Common myeloid progenitor, CD34-positive (primary cell): Measurements from ENCODE around the gene ZNFX1.

Experiments
- CTCF ChIA-PET: fragments of 350-600 bp; sonication (Branson Sonifier 250); formaldehyde crosslinking; loops from one replicate; lab custom pipeline; 2021; ENCODE audit warnings: antibody characterized with exemption; lab: Charles Lee
- POLR2A ChIA-PET: fragments of 350-600 bp; sonication (Branson Sonifier 250); formaldehyde crosslinking; loops from one replicate; lab custom pipeline; 2021; ENCODE audit warnings: antibody characterized with exemption; lab: Charles Lee
- DNase-seq, 3 donors: peaks; one replicate each; pipeline versions ENCODE4 v3.0.0 to v3.0.0-alpha.2; 2013
- H3K27ac ChIP-seq, 2 experiments: 1 replicate in 1 of 2; 2 replicates in 1 of 2; pipeline ENCODE4 v1.7.0; 2013; ENCODE audit warnings: inconsistent platforms in 2 of 2, low read length in 2 of 2, mild to moderate bottlenecking in 2 of 2, low read depth in 1 of 2, moderate library complexity in 1 of 2; ENCODE audit not compliant: severe bottlenecking in 2 of 2, insufficient read depth in 1 of 2, poor library complexity in 1 of 2
- H3K27me3 ChIP-seq, 5 experiments: replicated peaks in 2 of 5; 1 replicate in 3 of 5; 2 replicates in 2 of 5; pipeline versions ENCODE4 v1.6.1 to v1.7.0; 2013; ENCODE audit warnings: low read length in 4 of 5, mild to moderate bottlenecking in 2 of 5, moderate library complexity in 2 of 5, inconsistent platforms in 1 of 5; ENCODE audit not compliant: insufficient read depth in 5 of 5, control insufficient read depth in 4 of 5
- H3K36me3 ChIP-seq, 4 experiments: 1 replicate in 2 of 4; 2 replicates in 2 of 4; pipeline versions ENCODE4 v1.6.1 to v1.7.0; 2013; ENCODE audit warnings: low read length in 3 of 4, control low read depth in 1 of 4, mild to moderate bottlenecking in 1 of 4; ENCODE audit not compliant: control insufficient read depth in 4 of 4, insufficient read depth in 4 of 4
- H3K4me1 ChIP-seq, 4 experiments: 1 replicate in 3 of 4; 2 replicates in 1 of 4; pipeline versions ENCODE4 v1.6.1 to v1.7.1; 2013; ENCODE audit warnings: low read length in 3 of 4, mild to moderate bottlenecking in 3 of 4, control low read depth in 1 of 4, inconsistent platforms in 1 of 4, moderate library complexity in 1 of 4; ENCODE audit not compliant: control insufficient read depth in 4 of 4, insufficient read depth in 4 of 4; ENCODE audit errors: control extremely low read depth in 1 of 4
- H3K4me3 ChIP-seq, 7 experiments: 1 replicate in 4 of 7; 2 replicates in 3 of 7; pipeline versions ENCODE4 v1.5.1 to v1.7.0; 2013; ENCODE audit warnings: mild to moderate bottlenecking in 7 of 7, low read length in 6 of 7, moderate library complexity in 6 of 7, inconsistent platforms in 2 of 7, low read depth in 2 of 7, control low read depth in 1 of 7; ENCODE audit not compliant: insufficient read depth in 4 of 7, control insufficient read depth in 1 of 7; ENCODE audit errors: extremely low read depth in 1 of 7
- H3K9me3 ChIP-seq, 5 experiments: 1 replicate in 4 of 5; 2 replicates in 1 of 5; pipeline versions ENCODE4 v1.6.1 to v1.7.1; 2013; ENCODE audit warnings: low read length in 4 of 5, mild to moderate bottlenecking in 2 of 5, inconsistent platforms in 1 of 5, low read depth in 1 of 5, moderate library complexity in 1 of 5; ENCODE audit not compliant: control insufficient read depth in 4 of 5, insufficient read depth in 2 of 5; ENCODE audit errors: control extremely low read depth in 1 of 5
- WGBS: methylation state at CpG from one replicate; pipeline ENCODE4 v1.1.5; 2013; ENCODE audit not compliant: insufficient coverage; 5-methylcytosine and 5-hydroxymethylcytosine counted together

Gene ZNFX1

DNA sequence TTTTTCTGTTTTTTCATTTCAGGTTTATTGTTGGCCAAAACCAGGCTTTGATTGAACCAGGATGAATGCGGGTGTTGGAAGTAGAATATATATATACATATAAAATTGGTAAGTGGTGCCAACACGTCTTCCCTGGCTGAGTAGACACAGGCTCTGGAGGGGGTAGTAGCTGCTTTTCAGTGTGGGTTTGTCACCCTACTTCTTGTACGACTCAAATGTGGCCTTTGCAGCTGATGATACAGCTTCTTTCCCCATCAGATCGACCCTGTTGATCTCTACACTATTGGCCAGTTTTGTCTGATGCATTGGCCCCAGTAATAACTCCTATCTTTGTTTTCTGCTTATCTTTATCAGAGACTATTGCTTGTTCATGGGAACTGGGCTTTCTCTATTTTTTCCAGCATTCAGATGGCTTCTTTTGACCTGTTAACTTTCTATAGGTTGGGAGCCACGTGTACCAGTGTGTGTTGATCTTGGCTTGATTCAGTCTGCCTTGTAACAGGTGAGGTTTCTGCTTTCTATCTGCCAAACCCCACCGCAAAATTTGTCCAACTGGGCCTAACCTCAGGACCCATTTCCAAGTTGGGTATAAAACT is 2.7 kb upstream of the ZNFX1 start:
- CTCF ChIA-PET, result interaction anchor here (0.9 to 2.6 kb wide), 9 partner anchors 8 to 43 kb away, joined by 3 to 6 read pairs (median 4); no protein-coding TSS in a partner anchor

GRCh38 chr20:49279677-49280462 is 2.0 kb upstream of the ZNFX1 start:
- POLR2A ChIA-PET, result interaction anchor here (1.1 to 2.2 kb wide), 2 partner anchors 7 to 41 kb away, joined by 3 to 16 read pairs; no protein-coding TSS in a partner anchor
- CTCF ChIA-PET, result interaction anchor here (0.9 to 2.6 kb wide), 9 partner anchors 9 to 44 kb away, joined by 3 to 6 read pairs (median 4); no protein-coding TSS in a partner anchor

More for the DNA sequence above, 2.7 kb upstream of the ZNFX1 start:
- peaks cover 9 to 57% (median 53%) of the 10 kb centered on the region in 5 experiments for H3K9me3 ChIP-seq
- no peak for DNase-seq
- POLR2A ChIA-PET, result no interaction called here
- peaks cover 50 to 69% (median 63%) of the 10 kb centered on the region in 4 experiments for H3K36me3 ChIP-seq
- H3K4me1 ChIP-seq, result peaks cover 10 to 49% (median 29%) of the 10 kb centered on the region in 4 experiments
- WGBS, result 86% methylated on average over 4 of the region's 6 CpGs
- no peaks in the 10 kb centered on the region for H3K27me3 ChIP-seq
- no peak overlapping the region for H3K27ac ChIP-seq
- H3K4me3 ChIP-seq, result peak overlapping the region in 5 of 7 experiments; percentile 90 to 98 (median 93)

DNA sequence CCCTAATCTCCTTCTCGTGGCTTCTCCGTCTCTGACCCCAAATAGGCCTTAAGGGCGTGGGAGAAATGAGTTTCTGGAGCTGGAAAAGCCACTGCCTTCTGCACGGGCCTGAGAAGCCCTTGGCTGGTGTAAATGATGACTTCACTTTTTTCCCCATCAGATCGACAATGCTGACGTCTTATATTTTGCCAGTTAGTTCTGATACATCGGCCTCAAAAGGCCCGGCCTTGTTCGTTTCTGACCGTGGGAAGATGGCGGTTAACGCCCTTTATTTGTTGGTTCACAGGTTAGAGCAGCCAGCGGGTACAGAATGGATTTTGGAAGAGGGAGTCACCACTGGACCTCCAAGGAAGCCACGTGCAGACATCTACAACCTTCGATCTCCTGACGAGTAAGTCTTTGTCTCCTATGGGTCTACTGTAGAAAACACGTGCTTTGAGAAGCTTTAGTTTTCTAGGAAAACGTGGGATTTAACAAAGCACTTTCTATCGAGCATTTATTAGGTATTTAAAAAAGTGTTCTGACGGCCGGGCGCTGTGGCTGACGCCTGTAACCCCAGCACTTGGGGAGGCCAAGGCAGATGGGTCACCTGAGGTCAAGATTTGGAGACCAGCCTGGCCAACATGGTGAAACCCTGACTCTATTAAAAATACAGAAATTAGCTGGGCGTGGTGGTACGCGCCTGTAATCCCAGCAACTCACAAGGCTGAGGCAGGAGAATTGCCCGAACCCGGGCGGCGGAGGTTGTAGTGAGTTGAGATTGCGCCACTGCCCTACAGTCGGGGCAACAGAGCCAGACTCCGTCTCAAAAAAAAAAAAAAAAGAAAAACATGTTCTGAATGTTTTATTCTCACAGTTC is 1.2 kb upstream of the ZNFX1 start:
- H3K36me3 ChIP-seq, result peaks cover 40 to 62% (median 51%) of the 10 kb centered on the region in 4 experiments
- ChIA-PET CTCF (interaction anchor here (1.1 to 1.6 kb wide), 4 partner anchors 10 to 45 kb away, joined by 3 to 5 read pairs (median 4); no protein-coding TSS in a partner anchor), POLR2A (interaction anchor here (1.1 to 2.2 kb wide), 6 partner anchors 8 to 43 kb away, joined by 3 to 16 read pairs (median 4); no protein-coding TSS in a partner anchor)
- H3K27ac ChIP-seq, result peak overlapping the region; percentile 89 to 97
- peaks cover 7 to 46% (median 44%) of the 10 kb centered on the region in 5 experiments for H3K9me3 ChIP-seq
- no peak for DNase-seq
- peaks cover 10 to 49% (median 31%) of the 10 kb centered on the region in 4 experiments for H3K4me1 ChIP-seq
- no peaks in the 10 kb centered on the region for H3K27me3 ChIP-seq
- H3K4me3 ChIP-seq, result peak overlapping the region; percentile 90 to 98 (median 93)
- 30% methylated on average over 33 of the region's 33 CpGs for WGBS

More at GRCh38 chr20:49279677-49280462, 2.0 kb upstream of the ZNFX1 start:
- H3K27ac ChIP-seq, result peak overlapping the region in 1 of 2 experiments; percentile 67
- peaks cover 43 to 68% (median 58%) of the 10 kb centered on the region in 4 experiments for H3K36me3 ChIP-seq
- DNase-seq, result peak in 1 of 3 donors; percentile 9
- 33% methylated on average over 3 of the region's 7 CpGs for WGBS
- peak overlapping the region; percentile 31 to 98 (median 92) for H3K4me3 ChIP-seq
- peaks cover 10 to 49% (median 31%) of the 10 kb centered on the region in 4 experiments for H3K4me1 ChIP-seq
- H3K9me3 ChIP-seq, result peaks cover 7 to 50% (median 48%) of the 10 kb centered on the region in 5 experiments
- H3K27me3 ChIP-seq, result no peaks in the 10 kb centered on the region

- Histone ChIP-seq H3K36me3 (peaks cover 32 to 61% (median 45%) of the 10 kb centered on the region in 4 experiments), H3K27me3 (no peaks in the 10 kb centered on the region), H3K4me3 (peak overlapping the region; percentile 81 to 98 (median 92)), H3K27ac (peak overlapping the region; percentile 89 to 97), H3K9me3 (peaks cover 7 to 33% (median 31%) of the 10 kb centered on the region in 5 experiments), H3K4me1 (peaks cover 10 to 37% (median 30%) of the 10 kb centered on the region in 4 experiments)
- DNase-seq, result no peak
- ChIA-PET CTCF (interaction anchor here (0.6 kb wide), 1 partner anchor 46 kb away, joined by 3 read pairs; no protein-coding TSS in a partner anchor), POLR2A (interaction anchor here (0.8 to 2.2 kb wide), 7 partner anchors 9 to 44 kb away, joined by 3 to 16 read pairs (median 6); no protein-coding TSS in a partner anchor)
- WGBS, result 0% methylated on average over 21 of the region's 22 CpGs
Measured at GRCh38 chr20:49277786-49278035, 146 bp downstream of the ZNFX1 start.

- no peaks in the 10 kb centered on the region for H3K27me3 ChIP-seq
- H3K36me3 ChIP-seq, result peaks cover 30 to 59% (median 43%) of the 10 kb centered on the region in 4 experiments
- peak overlapping the region; percentile 89 to 97 for H3K27ac ChIP-seq
- WGBS, result under 1% methylated on average over 22 of the region's 31 CpGs
- H3K9me3 ChIP-seq, result peaks cover 7 to 28% (median 26%) of the 10 kb centered on the region in 5 experiments
- DNase-seq, result peak in 1 of 3 donors; percentile 21
- CTCF ChIA-PET, result interaction anchor here (0.6 to 2.6 kb wide), 8 partner anchors 9 to 120 kb away, joined by 3 to 14 read pairs (median 4); no protein-coding TSS in a partner anchor
- H3K4me1 ChIP-seq, result peaks cover 10 to 37% (median 28%) of the 10 kb centered on the region in 4 experiments
- H3K4me3 ChIP-seq, result peak overlapping the region; percentile 81 to 98 (median 92)
- POLR2A ChIA-PET, result interaction anchor here (0.8 to 2.2 kb wide), 6 partner anchors 9 to 46 kb away, joined by 3 to 16 read pairs (median 5); no protein-coding TSS in a partner anchor
Measured at GRCh38 chr20:49276961-49277785, 684 bp downstream of the ZNFX1 start.
